ENCODE results near the gene DNAJC7.

Gene DNAJC7

GRCh38 chr17:41996855-41997164 lies 20.4 kb downstream of the DNAJC7 start:
- no peak overlapping the region for H2AFZ ChIP-seq (ENCODE audit: low read depth, low read length)
- H3K9me3 ChIP-seq (ENCODE audit: low read length) = no peaks in the 10 kb centered on the region
- H3K36me3 ChIP-seq (ENCODE audit: insufficient read depth, low read length) = peaks cover 85% of the 10 kb centered on the region
- no peaks in the 10 kb centered on the region for H3K27me3 ChIP-seq (ENCODE audit: insufficient read depth, low read length)
- H3K4me3 ChIP-seq (ENCODE audit: low read length) = no peak overlapping the region
- no peaks in the 10 kb centered on the region for H3K4me1 ChIP-seq (ENCODE audit: insufficient read depth, low read length)

GRCh38 chr17:41992576-41992975 lies 24.7 kb downstream of the DNAJC7 start:
- no peaks in the 10 kb centered on the region for H3K9me3 ChIP-seq (ENCODE audit: low read length)
- no peak overlapping the region for H2AFZ ChIP-seq (ENCODE audit: low read depth, low read length)
- H3K4me3 ChIP-seq (ENCODE audit: low read length) = no peak overlapping the region
- no peaks in the 10 kb centered on the region for H3K4me1 ChIP-seq (ENCODE audit: insufficient read depth, low read length)
- H3K36me3 ChIP-seq (ENCODE audit: insufficient read depth, low read length) = peaks cover 92% of the 10 kb centered on the region
- no peaks in the 10 kb centered on the region for H3K27me3 ChIP-seq (ENCODE audit: insufficient read depth, low read length)

GRCh38 chr17:41989702-41990419 lies 27.4 kb downstream of the DNAJC7 start:
- H3K9me3 ChIP-seq (ENCODE audit: low read length) = no peaks in the 10 kb centered on the region
- H3K4me3 ChIP-seq (ENCODE audit: low read length) = no peak overlapping the region
- H3K27me3 ChIP-seq (ENCODE audit: insufficient read depth, low read length) = no peaks in the 10 kb centered on the region
- H3K36me3 ChIP-seq (ENCODE audit: insufficient read depth, low read length) = peaks cover 82% of the 10 kb centered on the region
- H3K4me1 ChIP-seq (ENCODE audit: insufficient read depth, low read length) = no peaks in the 10 kb centered on the region
- no peak overlapping the region for H2AFZ ChIP-seq (ENCODE audit: low read depth, low read length)

GRCh38 chr17:41988418-41988817 lies 28.8 kb downstream of the DNAJC7 start:
- no peaks in the 10 kb centered on the region for H3K4me1 ChIP-seq (ENCODE audit: insufficient read depth, low read length)
- peaks cover 78% of the 10 kb centered on the region for H3K36me3 ChIP-seq (ENCODE audit: insufficient read depth, low read length)
- no peaks in the 10 kb centered on the region for H3K27me3 ChIP-seq (ENCODE audit: insufficient read depth, low read length)
- no peak overlapping the region for H2AFZ ChIP-seq (ENCODE audit: low read depth, low read length)
- H3K9me3 ChIP-seq (ENCODE audit: low read length) = no peaks in the 10 kb centered on the region
- H3K4me3 ChIP-seq (ENCODE audit: low read length) = no peak overlapping the region

- Histone ChIP-seq H3K9me3 (ENCODE audit: low read length) (no peaks in the 10 kb centered on the region), H3K36me3 (ENCODE audit: insufficient read depth, low read length) (peaks cover 81% of the 10 kb centered on the region), H3K4me1 (ENCODE audit: insufficient read depth, low read length) (no peaks in the 10 kb centered on the region), H3K4me3 (ENCODE audit: low read length) (no peak overlapping the region), H3K27me3 (ENCODE audit: insufficient read depth, low read length) (no peaks in the 10 kb centered on the region), H2AFZ (ENCODE audit: low read depth, low read length) (no peak overlapping the region)
Observed at GRCh38 chr17:41987642-41988041, 29.6 kb downstream of the DNAJC7 start.

GRCh38 chr17:41986634-41987033 lies 30.6 kb downstream of the DNAJC7 start:
- H3K4me3 ChIP-seq (ENCODE audit: low read length) = no peak overlapping the region
- peaks cover 82% of the 10 kb centered on the region for H3K36me3 ChIP-seq (ENCODE audit: insufficient read depth, low read length)
- H3K27me3 ChIP-seq (ENCODE audit: insufficient read depth, low read length) = no peaks in the 10 kb centered on the region
- no peaks in the 10 kb centered on the region for H3K4me1 ChIP-seq (ENCODE audit: insufficient read depth, low read length)
- H3K9me3 ChIP-seq (ENCODE audit: low read length) = peaks cover 4% of the 10 kb centered on the region
- H2AFZ ChIP-seq (ENCODE audit: low read depth, low read length) = no peak overlapping the region

GRCh38 chr17:41985919-41986318 lies 31.3 kb downstream of the DNAJC7 start:
- no peaks in the 10 kb centered on the region for H3K27me3 ChIP-seq (ENCODE audit: insufficient read depth, low read length)
- no peaks in the 10 kb centered on the region for H3K4me1 ChIP-seq (ENCODE audit: insufficient read depth, low read length)
- no peak overlapping the region for H2AFZ ChIP-seq (ENCODE audit: low read depth, low read length)
- no peak overlapping the region for H3K4me3 ChIP-seq (ENCODE audit: low read length)
- peaks cover 80% of the 10 kb centered on the region for H3K36me3 ChIP-seq (ENCODE audit: insufficient read depth, low read length)
- peaks cover 4% of the 10 kb centered on the region for H3K9me3 ChIP-seq (ENCODE audit: low read length)

- Histone ChIP-seq H3K27me3 (ENCODE audit: insufficient read depth, low read length) (no peaks in the 10 kb centered on the region), H2AFZ (ENCODE audit: low read depth, low read length) (no peak overlapping the region), H3K4me3 (ENCODE audit: low read length) (no peak overlapping the region), H3K4me1 (ENCODE audit: insufficient read depth, low read length) (no peaks in the 10 kb centered on the region), H3K36me3 (ENCODE audit: insufficient read depth, low read length) (peaks cover 76% of the 10 kb centered on the region), H3K9me3 (ENCODE audit: low read length) (peaks cover 4% of the 10 kb centered on the region)
Observed at GRCh38 chr17:41984454-41984853, 32.8 kb downstream of the DNAJC7 start.

GRCh38 chr17:41982026-41982760 lies 35.0 kb downstream of the DNAJC7 start:
- no peaks in the 10 kb centered on the region for H3K4me1 ChIP-seq (ENCODE audit: insufficient read depth, low read length)

GRCh38 chr17:41977991-41978390 lies 39.2 kb downstream of the DNAJC7 start:
- peaks cover 84% of the 10 kb centered on the region for H3K36me3 ChIP-seq (ENCODE audit: insufficient read depth, low read length)

More at GRCh38 chr17:41982026-41982760, 35.0 kb downstream of the DNAJC7 start:
- H2AFZ ChIP-seq (ENCODE audit: low read depth, low read length) = no peak overlapping the region
- no peak overlapping the region for H3K4me3 ChIP-seq (ENCODE audit: low read length)
- peaks cover 4% of the 10 kb centered on the region for H3K9me3 ChIP-seq (ENCODE audit: low read length)
- H3K36me3 ChIP-seq (ENCODE audit: insufficient read depth, low read length) = peaks cover 69% of the 10 kb centered on the region
- no peaks in the 10 kb centered on the region for H3K27me3 ChIP-seq (ENCODE audit: insufficient read depth, low read length)

GRCh38 chr17:41976142-41976768 lies 41.0 kb downstream of the DNAJC7 start:
- no peak overlapping the region for H2AFZ ChIP-seq (ENCODE audit: low read depth, low read length)
- no peaks in the 10 kb centered on the region for H3K4me1 ChIP-seq (ENCODE audit: insufficient read depth, low read length)
- no peaks in the 10 kb centered on the region for H3K9me3 ChIP-seq (ENCODE audit: low read length)
- H3K36me3 ChIP-seq (ENCODE audit: insufficient read depth, low read length) = peaks cover 83% of the 10 kb centered on the region
- H3K27me3 ChIP-seq (ENCODE audit: insufficient read depth, low read length) = no peaks in the 10 kb centered on the region
- no peak overlapping the region for H3K4me3 ChIP-seq (ENCODE audit: low read length)

More at GRCh38 chr17:41977991-41978390, 39.2 kb downstream of the DNAJC7 start:
- Histone ChIP-seq H3K9me3 (ENCODE audit: low read length) (peaks cover 4% of the 10 kb centered on the region), H3K4me3 (ENCODE audit: low read length) (no peak overlapping the region), H3K27me3 (ENCODE audit: insufficient read depth, low read length) (no peaks in the 10 kb centered on the region), H2AFZ (ENCODE audit: low read depth, low read length) (no peak overlapping the region), H3K4me1 (ENCODE audit: insufficient read depth, low read length) (no peaks in the 10 kb centered on the region)

- Histone ChIP-seq H3K36me3 (ENCODE audit: insufficient read depth, low read length) (peaks cover 83% of the 10 kb centered on the region), H3K9me3 (ENCODE audit: low read length) (peaks cover 3% of the 10 kb centered on the region), H3K27me3 (ENCODE audit: insufficient read depth, low read length) (no peaks in the 10 kb centered on the region), H3K4me1 (ENCODE audit: insufficient read depth, low read length) (no peaks in the 10 kb centered on the region), H2AFZ (ENCODE audit: low read depth, low read length) (no peak overlapping the region), H3K4me3 (ENCODE audit: low read length) (no peak overlapping the region)
Observed at GRCh38 chr17:41975099-41976083, 41.8 kb downstream of the DNAJC7 start.
